Muscle layer of duodenum (tissue), 2 donors: ENCODE data around the gene TMUB2.
A peak's percentile ranks its signal among the peaks of the same experiment; 100 is the strongest.

Experiments
- H3K27ac ChIP-seq: one replicate; pipeline ENCODE4 v1.7.0; 2013; ENCODE audit warnings: mild to moderate bottlenecking, low read length
- H3K27me3 ChIP-seq: one replicate; pipeline ENCODE4 v1.7.0; 2013; ENCODE audit warnings: low read depth, mild to moderate bottlenecking, control low read depth, low read length
- H3K36me3 ChIP-seq, 2 donors: one replicate each; pipeline ENCODE4 v1.7.0; 2013; ENCODE audit warnings: low read length in 2 of 2, control low read depth in 1 of 2, mild to moderate bottlenecking in 1 of 2; ENCODE audit not compliant: insufficient read depth in 2 of 2, control insufficient read depth in 1 of 2
- H3K4me1 ChIP-seq, 2 donors: one replicate each; pipeline ENCODE4 v1.7.0; 2013; ENCODE audit warnings: low read length in 2 of 2, mild to moderate bottlenecking in 2 of 2, control low read depth in 1 of 2, moderate library complexity in 1 of 2; ENCODE audit not compliant: insufficient read depth in 2 of 2, control insufficient read depth in 1 of 2
- H3K4me3 ChIP-seq, 2 donors: one replicate each; pipeline ENCODE4 v1.7.0; 2013; ENCODE audit warnings: low read length in 2 of 2, low read depth in 1 of 2, mild to moderate bottlenecking in 1 of 2
- H3K9me3 ChIP-seq, 2 donors: one replicate each; pipeline ENCODE4 v1.7.0; 2013; ENCODE audit warnings: low read length in 2 of 2, control low read depth in 1 of 2, mild to moderate bottlenecking in 1 of 2; ENCODE audit not compliant: control insufficient read depth in 1 of 2
- donor health status: healthy.

The TMUB2 gene

GRCh38 chr17:44159519-44160210, 27.1 kb upstream of the TMUB2 start:
- Histone ChIP-seq H3K4me3 (no peak overlapping the region), H3K4me1 (no peaks in the 10 kb centered on the region), H3K36me3 (no peaks in the 10 kb centered on the region), H3K27me3 (no peaks in the 10 kb centered on the region), H3K9me3 (no peaks in the 10 kb centered on the region), H3K27ac (no peak overlapping the region)

- Histone ChIP-seq H3K9me3 (no peaks in the 10 kb centered on the region), H3K4me1 (peaks cover 0 to 7% of the 10 kb centered on the region in 2 donors), H3K27ac (no peak overlapping the region), H3K27me3 (no peaks in the 10 kb centered on the region), H3K4me3 (no peak overlapping the region), H3K36me3 (no peaks in the 10 kb centered on the region)
These were observed 22.3 kb upstream of the TMUB2 start for GRCh38 chr17:44164476-44164875.

GRCh38 chr17:44167181-44167861, 19.5 kb upstream of the TMUB2 start:
- Histone ChIP-seq H3K4me1 (peaks cover 0 to 13% of the 10 kb centered on the region in 2 donors), H3K27ac (no peak overlapping the region), H3K9me3 (no peaks in the 10 kb centered on the region), H3K27me3 (no peaks in the 10 kb centered on the region), H3K4me3 (no peak overlapping the region), H3K36me3 (no peaks in the 10 kb centered on the region)

GRCh38 chr17:44170135-44170498, 16.7 kb upstream of the TMUB2 start:
- Histone ChIP-seq H3K4me3 (peak overlapping the region in 1 of 2 donors; percentile 58), H3K9me3 (no peaks in the 10 kb centered on the region), H3K27ac (no peak overlapping the region), H3K27me3 (no peaks in the 10 kb centered on the region), H3K4me1 (peaks cover 0 to 13% of the 10 kb centered on the region in 2 donors), H3K36me3 (no peaks in the 10 kb centered on the region)

GRCh38 chr17:44170499-44171201, 16.1 kb upstream of the TMUB2 start, which contains the start of gene ASB16:
TSS of gene ASB16 (plus strand) at chr17:44170704. CDS start at chr17:44170790, 86 bp downstream.
- H3K4me1 ChIP-seq: peaks cover 0 to 13% of the 10 kb centered on the region in 2 donors
- H3K27ac ChIP-seq: no peak within 1 kb of the TSS
- H3K4me3 ChIP-seq: peak within 1 kb of the TSS; percentile 16 to 58
- no peaks in the 10 kb centered on the region for H3K36me3 ChIP-seq
- no peaks in the 10 kb centered on the region for H3K27me3 ChIP-seq
- H3K9me3 ChIP-seq: no peaks in the 10 kb centered on the region

GRCh38 chr17:44171931-44172455, 14.8 kb upstream of the TMUB2 start:
- Histone ChIP-seq H3K27me3 (no peaks in the 10 kb centered on the region), H3K4me1 (peaks cover 0 to 13% of the 10 kb centered on the region in 2 donors), H3K4me3 (no peak overlapping the region), H3K27ac (no peak overlapping the region), H3K36me3 (peaks cover 0 to 8% of the 10 kb centered on the region in 2 donors), H3K9me3 (no peaks in the 10 kb centered on the region)

GRCh38 chr17:44174427-44174826, 12.3 kb upstream of the TMUB2 start:
- Histone ChIP-seq H3K4me1 (peaks cover 0 to 6% of the 10 kb centered on the region in 2 donors), H3K4me3 (no peak overlapping the region), H3K27ac (no peak overlapping the region), H3K9me3 (no peaks in the 10 kb centered on the region), H3K27me3 (no peaks in the 10 kb centered on the region), H3K36me3 (peaks cover 0 to 21% of the 10 kb centered on the region in 2 donors)

- Histone ChIP-seq H3K9me3 (no peaks in the 10 kb centered on the region), H3K27me3 (no peaks in the 10 kb centered on the region), H3K27ac (no peak overlapping the region), H3K36me3 (peaks cover 0 to 21% of the 10 kb centered on the region in 2 donors), H3K4me1 (no peaks in the 10 kb centered on the region), H3K4me3 (no peak overlapping the region)
These were observed 10.5 kb upstream of the TMUB2 start for GRCh38 chr17:44176257-44176656.

GRCh38 chr17:44176671-44177501, 9.9 kb upstream of the TMUB2 start:
- no peak overlapping the region for H3K27ac ChIP-seq

GRCh38 chr17:44177640-44178039, 9.1 kb upstream of the TMUB2 start:
- Histone ChIP-seq H3K27me3 (no peaks in the 10 kb centered on the region), H3K4me3 (no peak overlapping the region), H3K27ac (no peak overlapping the region), H3K9me3 (no peaks in the 10 kb centered on the region), H3K36me3 (peaks cover 10 to 25% of the 10 kb centered on the region in 2 donors), H3K4me1 (no peaks in the 10 kb centered on the region)

More at GRCh38 chr17:44176671-44177501, 9.9 kb upstream of the TMUB2 start:
- Histone ChIP-seq H3K4me3 (no peak overlapping the region), H3K36me3 (peaks cover 3 to 21% of the 10 kb centered on the region in 2 donors), H3K27me3 (no peaks in the 10 kb centered on the region), H3K4me1 (no peaks in the 10 kb centered on the region), H3K9me3 (no peaks in the 10 kb centered on the region)
